ENCODE measurements around the gene TAAR9. TPM values are rescaled to one million over a fixed set of nuclear protein-coding genes. Genes with fewer than 3 reads are reported as not detected.

Gene TAAR9
- total and polyA plus RNA-seq, 2 experiments from 2014 or later, result not detected

DNA sequence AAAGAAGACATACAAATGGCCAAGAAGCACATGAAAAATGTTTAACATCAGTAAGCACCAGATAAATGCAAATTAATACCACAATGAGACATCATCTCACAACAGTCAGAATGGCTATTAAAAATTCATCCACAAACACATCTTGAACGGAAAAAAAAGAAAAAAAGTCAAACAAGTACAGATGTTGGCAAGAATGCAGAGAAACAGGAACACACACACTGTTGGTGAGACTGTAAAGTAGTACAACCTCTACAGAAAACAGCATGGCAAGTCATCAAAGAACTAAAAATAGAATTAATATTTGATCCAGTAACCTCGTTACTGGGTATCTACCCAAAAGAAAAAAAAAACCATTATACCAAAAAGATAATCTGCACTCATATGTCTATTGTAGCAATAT, 31.6 kb upstream of the TAAR9 start:
- H3K27ac Mint-ChIP-seq, result no peak overlapping the region
- Histone ChIP-seq H3K36me3 (ENCODE audit: insufficient read depth) (peaks cover 4% of the 10 kb centered on the region), H3K27ac (ENCODE audit: low read depth) (no peak overlapping the region), H3K9me2 (ENCODE audit: insufficient read depth) (no peaks in the 10 kb centered on the region), H3K4me3 (no peak overlapping the region), H3F3A (replicated peaks; ENCODE audit: low read depth) (no peaks in the 10 kb centered on the region), H3K79me2 (replicated peaks; ENCODE audit: insufficient read depth) (peaks cover 89% of the 10 kb centered on the region), H3K27me3 (ENCODE audit: insufficient read depth) (no peaks in the 10 kb centered on the region), H3K4me2 (no peak overlapping the region), H4K20me1 (replicated peaks; ENCODE audit: insufficient read depth) (peaks cover 24% of the 10 kb centered on the region), H2AFZ (no peak overlapping the region), H3K4me1 (ENCODE audit: insufficient read depth) (peaks cover 9% of the 10 kb centered on the region; the same call in 1 of the 2 replicates)
- H3K4me3 Mint-ChIP-seq, result no peak overlapping the region
- no peaks in the 10 kb centered on the region for H3K27me3 Mint-ChIP-seq (ENCODE audit: insufficient read depth, low read depth, poor library complexity)
- DNase-seq (ENCODE audit: low spot score), result no peak
- no peaks in the 10 kb centered on the region for H3K9me3 Mint-ChIP-seq
- TF ChIP-seq EZH2 (IDR thresholded peaks at IDR 0.05; ENCODE audit: low read depth, unreplicated experiment) (no peak), STAT1 (IDR thresholded peaks at IDR 0.05; ENCODE audit: unreplicated experiment) (no peak), EZH2phosphoT487 (IDR thresholded peaks at IDR 0.05; ENCODE audit: unreplicated experiment) (no peak), ZNF331 (CRISPR knock-in tag; IDR thresholded peaks at IDR 0.05; ENCODE audit: low read depth) (no peak), NANOG (IDR thresholded peaks at IDR 0.05; ENCODE audit: borderline replicate concordance) (no peak), POLR2AphosphoS5 (IDR thresholded peaks at IDR 0.05; ENCODE audit: low read depth) (no peak), CREB1 (CRISPR knock-in tag; IDR thresholded peaks at IDR 0.05; ENCODE audit: low read depth) (no peak), ZNF114 (CRISPR knock-in tag; IDR thresholded peaks at IDR 0.05) (no peak), JUNB (IDR thresholded peaks at IDR 0.05; ENCODE audit: unreplicated experiment) (no peak)
- TF ChIP-seq, protein P1, sequence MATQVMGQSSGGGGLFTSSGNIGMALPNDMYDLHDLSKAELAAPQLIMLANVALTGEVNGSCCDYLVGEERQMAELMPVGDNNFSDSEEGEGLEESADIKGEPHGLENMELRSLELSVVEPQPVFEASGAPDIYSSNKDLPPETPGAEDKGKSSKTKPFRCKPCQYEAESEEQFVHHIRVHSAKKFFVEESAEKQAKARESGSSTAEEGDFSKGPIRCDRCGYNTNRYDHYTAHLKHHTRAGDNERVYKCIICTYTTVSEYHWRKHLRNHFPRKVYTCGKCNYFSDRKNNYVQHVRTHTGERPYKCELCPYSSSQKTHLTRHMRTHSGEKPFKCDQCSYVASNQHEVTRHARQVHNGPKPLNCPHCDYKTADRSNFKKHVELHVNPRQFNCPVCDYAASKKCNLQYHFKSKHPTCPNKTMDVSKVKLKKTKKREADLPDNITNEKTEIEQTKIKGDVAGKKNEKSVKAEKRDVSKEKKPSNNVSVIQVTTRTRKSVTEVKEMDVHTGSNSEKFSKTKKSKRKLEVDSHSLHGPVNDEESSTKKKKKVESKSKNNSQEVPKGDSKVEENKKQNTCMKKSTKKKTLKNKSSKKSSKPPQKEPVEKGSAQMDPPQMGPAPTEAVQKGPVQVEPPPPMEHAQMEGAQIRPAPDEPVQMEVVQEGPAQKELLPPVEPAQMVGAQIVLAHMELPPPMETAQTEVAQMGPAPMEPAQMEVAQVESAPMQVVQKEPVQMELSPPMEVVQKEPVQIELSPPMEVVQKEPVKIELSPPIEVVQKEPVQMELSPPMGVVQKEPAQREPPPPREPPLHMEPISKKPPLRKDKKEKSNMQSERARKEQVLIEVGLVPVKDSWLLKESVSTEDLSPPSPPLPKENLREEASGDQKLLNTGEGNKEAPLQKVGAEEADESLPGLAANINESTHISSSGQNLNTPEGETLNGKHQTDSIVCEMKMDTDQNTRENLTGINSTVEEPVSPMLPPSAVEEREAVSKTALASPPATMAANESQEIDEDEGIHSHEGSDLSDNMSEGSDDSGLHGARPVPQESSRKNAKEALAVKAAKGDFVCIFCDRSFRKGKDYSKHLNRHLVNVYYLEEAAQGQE (IDR thresholded peaks at IDR 0.05; ENCODE audit: unreplicated experiment), result no peak
- TF ChIP-seq, protein P2, sequence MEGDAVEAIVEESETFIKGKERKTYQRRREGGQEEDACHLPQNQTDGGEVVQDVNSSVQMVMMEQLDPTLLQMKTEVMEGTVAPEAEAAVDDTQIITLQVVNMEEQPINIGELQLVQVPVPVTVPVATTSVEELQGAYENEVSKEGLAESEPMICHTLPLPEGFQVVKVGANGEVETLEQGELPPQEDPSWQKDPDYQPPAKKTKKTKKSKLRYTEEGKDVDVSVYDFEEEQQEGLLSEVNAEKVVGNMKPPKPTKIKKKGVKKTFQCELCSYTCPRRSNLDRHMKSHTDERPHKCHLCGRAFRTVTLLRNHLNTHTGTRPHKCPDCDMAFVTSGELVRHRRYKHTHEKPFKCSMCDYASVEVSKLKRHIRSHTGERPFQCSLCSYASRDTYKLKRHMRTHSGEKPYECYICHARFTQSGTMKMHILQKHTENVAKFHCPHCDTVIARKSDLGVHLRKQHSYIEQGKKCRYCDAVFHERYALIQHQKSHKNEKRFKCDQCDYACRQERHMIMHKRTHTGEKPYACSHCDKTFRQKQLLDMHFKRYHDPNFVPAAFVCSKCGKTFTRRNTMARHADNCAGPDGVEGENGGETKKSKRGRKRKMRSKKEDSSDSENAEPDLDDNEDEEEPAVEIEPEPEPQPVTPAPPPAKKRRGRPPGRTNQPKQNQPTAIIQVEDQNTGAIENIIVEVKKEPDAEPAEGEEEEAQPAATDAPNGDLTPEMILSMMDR (conservative IDR thresholded peaks at IDR 0.05; ENCODE audit: low read depth in 2 of 2), result no peak
- TF ChIP-seq, protein P3, sequence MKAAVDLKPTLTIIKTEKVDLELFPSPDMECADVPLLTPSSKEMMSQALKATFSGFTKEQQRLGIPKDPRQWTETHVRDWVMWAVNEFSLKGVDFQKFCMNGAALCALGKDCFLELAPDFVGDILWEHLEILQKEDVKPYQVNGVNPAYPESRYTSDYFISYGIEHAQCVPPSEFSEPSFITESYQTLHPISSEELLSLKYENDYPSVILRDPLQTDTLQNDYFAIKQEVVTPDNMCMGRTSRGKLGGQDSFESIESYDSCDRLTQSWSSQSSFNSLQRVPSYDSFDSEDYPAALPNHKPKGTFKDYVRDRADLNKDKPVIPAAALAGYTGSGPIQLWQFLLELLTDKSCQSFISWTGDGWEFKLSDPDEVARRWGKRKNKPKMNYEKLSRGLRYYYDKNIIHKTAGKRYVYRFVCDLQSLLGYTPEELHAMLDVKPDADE (IDR thresholded peaks at IDR 0.05), result no peak
- TF ChIP-seq, protein P4, sequence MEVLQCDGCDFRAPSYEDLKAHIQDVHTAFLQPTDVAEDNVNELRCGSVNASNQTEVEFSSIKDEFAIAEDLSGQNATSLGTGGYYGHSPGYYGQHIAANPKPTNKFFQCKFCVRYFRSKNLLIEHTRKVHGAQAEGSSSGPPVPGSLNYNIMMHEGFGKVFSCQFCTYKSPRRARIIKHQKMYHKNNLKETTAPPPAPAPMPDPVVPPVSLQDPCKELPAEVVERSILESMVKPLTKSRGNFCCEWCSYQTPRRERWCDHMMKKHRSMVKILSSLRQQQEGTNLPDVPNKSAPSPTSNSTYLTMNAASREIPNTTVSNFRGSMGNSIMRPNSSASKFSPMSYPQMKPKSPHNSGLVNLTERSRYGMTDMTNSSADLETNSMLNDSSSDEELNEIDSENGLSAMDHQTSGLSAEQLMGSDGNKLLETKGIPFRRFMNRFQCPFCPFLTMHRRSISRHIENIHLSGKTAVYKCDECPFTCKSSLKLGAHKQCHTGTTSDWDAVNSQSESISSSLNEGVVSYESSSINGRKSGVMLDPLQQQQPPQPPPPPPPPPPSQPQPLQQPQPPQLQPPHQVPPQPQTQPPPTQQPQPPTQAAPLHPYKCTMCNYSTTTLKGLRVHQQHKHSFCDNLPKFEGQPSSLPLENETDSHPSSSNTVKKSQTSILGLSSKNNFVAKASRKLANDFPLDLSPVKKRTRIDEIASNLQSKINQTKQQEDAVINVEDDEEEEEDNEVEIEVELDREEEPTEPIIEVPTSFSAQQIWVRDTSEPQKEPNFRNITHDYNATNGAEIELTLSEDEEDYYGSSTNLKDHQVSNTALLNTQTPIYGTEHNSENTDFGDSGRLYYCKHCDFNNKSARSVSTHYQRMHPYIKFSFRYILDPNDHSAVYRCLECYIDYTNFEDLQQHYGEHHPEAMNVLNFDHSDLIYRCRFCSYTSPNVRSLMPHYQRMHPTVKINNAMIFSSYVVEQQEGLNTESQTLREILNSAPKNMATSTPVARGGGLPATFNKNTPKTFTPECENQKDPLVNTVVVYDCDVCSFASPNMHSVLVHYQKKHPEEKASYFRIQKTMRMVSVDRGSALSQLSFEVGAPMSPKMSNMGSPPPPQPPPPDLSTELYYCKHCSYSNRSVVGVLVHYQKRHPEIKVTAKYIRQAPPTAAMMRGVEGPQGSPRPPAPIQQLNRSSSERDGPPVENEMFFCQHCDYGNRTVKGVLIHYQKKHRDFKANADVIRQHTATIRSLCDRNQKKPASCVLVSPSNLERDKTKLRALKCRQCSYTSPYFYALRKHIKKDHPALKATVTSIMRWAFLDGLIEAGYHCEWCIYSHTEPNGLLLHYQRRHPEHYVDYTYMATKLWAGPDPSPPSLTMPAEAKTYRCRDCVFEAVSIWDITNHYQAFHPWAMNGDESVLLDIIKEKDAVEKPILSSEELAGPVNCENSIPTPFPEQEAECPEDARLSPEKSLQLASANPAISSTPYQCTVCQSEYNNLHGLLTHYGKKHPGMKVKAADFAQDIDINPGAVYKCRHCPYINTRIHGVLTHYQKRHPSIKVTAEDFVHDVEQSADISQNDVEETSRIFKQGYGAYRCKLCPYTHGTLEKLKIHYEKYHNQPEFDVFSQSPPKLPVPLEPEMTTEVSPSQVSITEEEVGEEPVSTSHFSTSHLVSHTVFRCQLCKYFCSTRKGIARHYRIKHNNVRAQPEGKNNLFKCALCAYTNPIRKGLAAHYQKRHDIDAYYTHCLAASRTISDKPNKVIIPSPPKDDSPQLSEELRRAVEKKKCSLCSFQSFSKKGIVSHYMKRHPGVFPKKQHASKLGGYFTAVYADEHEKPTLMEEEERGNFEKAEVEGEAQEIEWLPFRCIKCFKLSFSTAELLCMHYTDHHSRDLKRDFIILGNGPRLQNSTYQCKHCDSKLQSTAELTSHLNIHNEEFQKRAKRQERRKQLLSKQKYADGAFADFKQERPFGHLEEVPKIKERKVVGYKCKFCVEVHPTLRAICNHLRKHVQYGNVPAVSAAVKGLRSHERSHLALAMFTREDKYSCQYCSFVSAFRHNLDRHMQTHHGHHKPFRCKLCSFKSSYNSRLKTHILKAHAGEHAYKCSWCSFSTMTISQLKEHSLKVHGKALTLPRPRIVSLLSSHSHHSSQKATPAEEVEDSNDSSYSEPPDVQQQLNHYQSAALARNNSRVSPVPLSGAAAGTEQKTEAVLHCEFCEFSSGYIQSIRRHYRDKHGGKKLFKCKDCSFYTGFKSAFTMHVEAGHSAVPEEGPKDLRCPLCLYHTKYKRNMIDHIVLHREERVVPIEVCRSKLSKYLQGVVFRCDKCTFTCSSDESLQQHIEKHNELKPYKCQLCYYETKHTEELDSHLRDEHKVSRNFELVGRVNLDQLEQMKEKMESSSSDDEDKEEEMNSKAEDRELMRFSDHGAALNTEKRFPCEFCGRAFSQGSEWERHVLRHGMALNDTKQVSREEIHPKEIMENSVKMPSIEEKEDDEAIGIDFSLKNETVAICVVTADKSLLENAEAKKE (CRISPR knock-in tag; IDR thresholded peaks at IDR 0.05), result no peak
- H3K4me1 Mint-ChIP-seq, result peaks cover 18% of the 10 kb centered on the region
- H3K36me3 Mint-ChIP-seq (ENCODE audit: low read depth), result peaks cover 5% of the 10 kb centered on the region; the same call in 2 of the 3 replicates
- ATAC-seq, result no peak

All from GM23338 (cell line).